Activated CD4-positive, alpha-beta memory T cell treated with anti-CD3 and anti-CD28 coated beads for 36 hours (primary cell): Measurements from ENCODE around the gene PTPN3. TPM values are rescaled to one million over a fixed set of nuclear protein-coding genes. Genes with fewer than 3 reads are reported as not detected.

Experiments
- CTCF ChIA-PET: fragments of 350-600 bp; sonication (Branson Sonifier 250); formaldehyde crosslinking; loops from one replicate; lab custom pipeline; 2021; ENCODE audit warnings: antibody characterized with exemption, inconsistent platforms; lab: Charles Lee
- POLR2A ChIA-PET: fragments of 350-600 bp; sonication (Branson Sonifier 250); formaldehyde crosslinking; loops from one replicate; lab custom pipeline; 2021; ENCODE audit warnings: antibody characterized with exemption; lab: Charles Lee
- DNase-seq: peaks from one replicate; pipeline ENCODE4 v3.0.0-alpha.2; 2020
- H3K27ac Mint-ChIP-seq: one replicate; pipeline ENCODE4 v1.8.0; 2021; ENCODE audit warnings: mixed read lengths
- H3K27me3 Mint-ChIP-seq: one replicate; pipeline ENCODE4 v1.8.0; 2021; ENCODE audit warnings: mixed read lengths
- H3K36me3 Mint-ChIP-seq: one replicate; pipeline ENCODE4 v1.8.0; 2021; ENCODE audit warnings: mixed read lengths
- H3K4me1 Mint-ChIP-seq: one replicate; pipeline ENCODE4 v1.8.0; 2021; ENCODE audit warnings: low read depth, mixed read lengths
- H3K4me3 Mint-ChIP-seq: one replicate; pipeline ENCODE4 v1.8.0; 2021; ENCODE audit warnings: mild to moderate bottlenecking, mixed read lengths
- H3K9me3 Mint-ChIP-seq: one replicate; pipeline ENCODE4 v1.8.0; 2021; ENCODE audit warnings: mixed read lengths
- intact Hi-C: fragments of 100-400 bp; cut with micrococcal nuclease; formaldehyde crosslinking; loops from one replicate; pipeline ENCODE4 v1.15.1; 2023
- total RNA-seq, 2 experiments: library from RNA; stranded (reverse); gene quantifications; one replicate each; pipeline ENCODE4 v1.2.3, GENCODE V29; 2021

The PTPN3 gene
- total RNA-seq, 2 experiments from 2014 or later: 0.52 to 0.56 TPM

- H3K4me3 Mint-ChIP-seq: no peak overlapping the region
- H3K9me3 Mint-ChIP-seq: no peaks in the 10 kb centered on the region
- intact Hi-C loops: loop anchor here (5.0 to 10.0 kb wide), 4 partner anchors 232 to 527 kb away; partner anchors contain the start of genes ABITRAM, CTNNAL1 and ELP1
- H3K36me3 Mint-ChIP-seq: no peaks in the 10 kb centered on the region
- ChIA-PET POLR2A (no interaction called here), CTCF (interaction anchor here (1.4 kb wide), 1 partner anchor 56 kb away, joined by 4 read pairs; no protein-coding TSS in a partner anchor)
- H3K4me1 Mint-ChIP-seq: peaks cover 36% of the 10 kb centered on the region
- no peak for DNase-seq
- peaks cover 19% of the 10 kb centered on the region for H3K27me3 Mint-ChIP-seq
- no peak overlapping the region for H3K27ac Mint-ChIP-seq
Observed at GRCh38 chr9:109414125-109414785, 83.9 kb downstream of the PTPN3 start.

DNA sequence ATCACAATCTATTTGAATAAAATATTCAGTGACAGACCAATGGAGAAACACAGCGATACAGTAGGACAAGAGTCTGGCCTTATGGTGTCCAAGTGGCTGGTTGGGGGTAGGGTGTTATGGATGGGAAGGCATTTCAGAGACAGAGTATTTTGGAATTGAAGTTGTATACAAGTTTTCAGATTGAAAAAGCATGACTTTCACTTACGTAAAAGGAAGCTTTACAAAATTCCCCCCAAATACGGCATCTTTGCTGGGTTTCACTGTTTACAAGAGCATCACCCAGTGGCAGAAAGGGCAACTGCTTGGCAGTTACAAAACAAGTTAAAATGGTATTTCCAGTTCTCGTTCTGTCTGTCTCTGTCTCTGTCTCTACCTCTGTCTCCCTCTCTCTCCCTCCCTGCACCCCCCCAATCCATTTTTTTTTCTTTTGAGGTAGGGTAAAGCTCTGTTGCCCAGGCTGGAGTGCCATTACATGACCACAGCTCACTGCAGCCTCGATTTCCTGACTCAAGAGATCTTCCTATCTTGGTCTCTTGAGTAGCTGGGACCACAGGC is 86.2 kb downstream of the PTPN3 start:
- Mint-ChIP-seq H3K4me1 (peaks cover 36% of the 10 kb centered on the region), H3K9me3 (no peaks in the 10 kb centered on the region), H3K27me3 (peaks cover 21% of the 10 kb centered on the region), H3K27ac (peak overlapping the region; percentile 77), H3K4me3 (no peak overlapping the region), H3K36me3 (no peaks in the 10 kb centered on the region)
- intact Hi-C loops: loop anchor here (1.0 to 10.0 kb wide), 12 partner anchors 13 to 736 kb away; partner anchors contain the start of genes ABITRAM, CTNNAL1, ELP1 and EPB41L4B
- POLR2A ChIA-PET: interaction anchor here (1.0 to 1.2 kb wide), 2 partner anchors 293 to 310 kb away, joined by 3 read pairs; no protein-coding TSS in a partner anchor
- DNase-seq: peak; percentile 63
- CTCF ChIA-PET: interaction anchor here (0.7 to 3.2 kb wide), 4 partner anchors 11 to 821 kb away, joined by 3 to 19 read pairs (median 3); no protein-coding TSS in a partner anchor

- intact Hi-C loops: loop anchor here (1.0 to 10.0 kb wide), 11 partner anchors 12 to 737 kb away; partner anchors contain the start of genes ABITRAM, CTNNAL1 and ELP1
- no peaks in the 10 kb centered on the region for H3K36me3 Mint-ChIP-seq
- POLR2A ChIA-PET: interaction anchor here (1.0 to 1.2 kb wide), 2 partner anchors 292 to 309 kb away, joined by 3 read pairs; no protein-coding TSS in a partner anchor
- peaks cover 22% of the 10 kb centered on the region for H3K27me3 Mint-ChIP-seq
- peak overlapping the region; percentile 38 for H3K4me3 Mint-ChIP-seq
- DNase-seq: peak; percentile 55
- H3K4me1 Mint-ChIP-seq: peaks cover 33% of the 10 kb centered on the region
- no peaks in the 10 kb centered on the region for H3K9me3 Mint-ChIP-seq
- CTCF ChIA-PET: interaction anchor here (0.7 to 3.2 kb wide), 5 partner anchors 11 to 821 kb away, joined by 3 to 19 read pairs (median 3); no protein-coding TSS in a partner anchor
- peak overlapping the region; percentile 77 for H3K27ac Mint-ChIP-seq
Observed at GRCh38 chr9:109411069-109411761, 86.9 kb downstream of the PTPN3 start.

- Mint-ChIP-seq H3K4me3 (no peak overlapping the region), H3K27ac (no peak overlapping the region), H3K27me3 (peaks cover 13% of the 10 kb centered on the region), H3K4me1 (peaks cover 24% of the 10 kb centered on the region), H3K36me3 (no peaks in the 10 kb centered on the region), H3K9me3 (no peaks in the 10 kb centered on the region)
- POLR2A ChIA-PET: no interaction called here
- intact Hi-C loops: loop anchor here (2.0 to 10.0 kb wide), 6 partner anchors 59 to 523 kb away; partner anchors contain the start of genes ABITRAM, CTNNAL1 and ELP1
- peak; percentile 51 for DNase-seq
- CTCF ChIA-PET: interaction anchor here (0.6 to 3.2 kb wide), 4 partner anchors 9 to 1984 kb away, joined by 3 to 19 read pairs (median 3); no protein-coding TSS in a partner anchor
Observed at GRCh38 chr9:109409773-109410397, 88.2 kb downstream of the PTPN3 start.

DNA sequence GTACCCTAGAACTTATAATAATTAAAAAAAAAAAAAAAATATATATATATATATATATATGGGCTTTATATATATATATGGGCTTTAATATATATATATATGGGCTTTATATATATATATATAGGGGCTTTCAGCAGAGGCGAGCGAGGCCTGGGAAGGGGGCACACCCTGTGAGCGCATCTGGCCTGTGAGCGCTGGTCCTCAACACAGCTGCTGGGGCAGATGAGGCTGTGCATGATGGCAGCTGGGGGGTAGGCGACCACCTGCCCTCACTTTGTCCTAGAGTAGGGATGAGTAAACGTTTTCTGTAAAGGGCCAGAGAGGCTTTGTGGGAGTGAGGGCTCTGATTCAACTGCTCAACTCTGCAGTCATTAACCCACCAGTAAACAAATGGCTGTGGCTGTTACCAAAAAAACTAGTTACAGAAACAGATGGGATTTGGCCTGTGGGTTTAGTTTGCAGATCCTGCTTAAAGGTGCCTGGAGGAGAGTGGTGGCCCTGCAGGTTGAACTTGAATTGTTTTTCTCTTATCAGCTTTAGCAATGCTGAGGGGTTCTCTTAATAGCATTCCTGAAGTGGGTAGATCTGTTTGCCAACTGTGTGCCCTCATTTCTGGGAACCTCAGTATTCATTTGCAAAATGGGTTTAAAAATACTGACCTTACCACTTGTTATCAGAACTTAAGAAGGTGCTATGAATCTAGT is 89.2 kb downstream of the PTPN3 start:
- intact Hi-C loops: no loop called here

GRCh38 chr9:109403766-109404320 is 94.3 kb downstream of the PTPN3 start:
- ChIA-PET CTCF (interaction anchor here (1.2 kb wide), 1 partner anchor 66 kb away, joined by 3 read pairs; no protein-coding TSS in a partner anchor), POLR2A (no interaction called here)
- peaks cover 11% of the 10 kb centered on the region for H3K4me1 Mint-ChIP-seq

More for the DNA sequence above, 89.2 kb downstream of the PTPN3 start:
- ChIA-PET POLR2A (no interaction called here), CTCF (interaction anchor here (1.4 kb wide), 1 partner anchor 1983 kb away, joined by 3 read pairs; no protein-coding TSS in a partner anchor)
- Mint-ChIP-seq H3K4me3 (no peak overlapping the region), H3K4me1 (peaks cover 18% of the 10 kb centered on the region), H3K27me3 (peaks cover 8% of the 10 kb centered on the region), H3K27ac (no peak overlapping the region), H3K9me3 (no peaks in the 10 kb centered on the region), H3K36me3 (no peaks in the 10 kb centered on the region)
- no peak for DNase-seq

GRCh38 chr9:109403116-109403515 is 95.0 kb downstream of the PTPN3 start:
- no peak for DNase-seq
- Mint-ChIP-seq H3K4me3 (no peak overlapping the region), H3K27me3 (peaks cover 10% of the 10 kb centered on the region), H3K36me3 (no peaks in the 10 kb centered on the region), H3K4me1 (peaks cover 11% of the 10 kb centered on the region), H3K27ac (no peak overlapping the region), H3K9me3 (no peaks in the 10 kb centered on the region)
- intact Hi-C loops: no loop called here
- CTCF ChIA-PET: no interaction called here
- POLR2A ChIA-PET: no interaction called here

More at GRCh38 chr9:109403766-109404320, 94.3 kb downstream of the PTPN3 start:
- H3K27ac Mint-ChIP-seq: no peak overlapping the region
- DNase-seq: no peak
- intact Hi-C loops: no loop called here
- H3K4me3 Mint-ChIP-seq: no peak overlapping the region
- H3K27me3 Mint-ChIP-seq: peaks cover 9% of the 10 kb centered on the region
- no peaks in the 10 kb centered on the region for H3K36me3 Mint-ChIP-seq
- no peaks in the 10 kb centered on the region for H3K9me3 Mint-ChIP-seq

GRCh38 chr9:109401990-109402318 is 96.2 kb downstream of the PTPN3 start:
- H3K27ac Mint-ChIP-seq: no peak overlapping the region
- peaks cover 11% of the 10 kb centered on the region for H3K4me1 Mint-ChIP-seq
- H3K9me3 Mint-ChIP-seq: no peaks in the 10 kb centered on the region
- DNase-seq: no peak
- ChIA-PET POLR2A (no interaction called here), CTCF (interaction anchor here (0.9 to 3.3 kb wide), 2 partner anchors 9 to 19 kb away, joined by 3 to 19 read pairs; no protein-coding TSS in a partner anchor)
- no peak overlapping the region for H3K4me3 Mint-ChIP-seq
- no peaks in the 10 kb centered on the region for H3K36me3 Mint-ChIP-seq
- intact Hi-C loops: no loop called here
- peaks cover 9% of the 10 kb centered on the region for H3K27me3 Mint-ChIP-seq

GRCh38 chr9:109401169-109401989 is 96.7 kb downstream of the PTPN3 start:
- peak; percentile 65 for DNase-seq
- Mint-ChIP-seq H3K4me3 (no peak overlapping the region), H3K4me1 (peaks cover 11% of the 10 kb centered on the region), H3K27me3 (peaks cover 12% of the 10 kb centered on the region), H3K27ac (no peak overlapping the region), H3K9me3 (no peaks in the 10 kb centered on the region), H3K36me3 (no peaks in the 10 kb centered on the region)
- intact Hi-C loops: no loop called here
- ChIA-PET CTCF (interaction anchor here (0.9 to 3.3 kb wide), 2 partner anchors 10 to 20 kb away, joined by 3 to 19 read pairs; no protein-coding TSS in a partner anchor), POLR2A (no interaction called here)

DNA sequence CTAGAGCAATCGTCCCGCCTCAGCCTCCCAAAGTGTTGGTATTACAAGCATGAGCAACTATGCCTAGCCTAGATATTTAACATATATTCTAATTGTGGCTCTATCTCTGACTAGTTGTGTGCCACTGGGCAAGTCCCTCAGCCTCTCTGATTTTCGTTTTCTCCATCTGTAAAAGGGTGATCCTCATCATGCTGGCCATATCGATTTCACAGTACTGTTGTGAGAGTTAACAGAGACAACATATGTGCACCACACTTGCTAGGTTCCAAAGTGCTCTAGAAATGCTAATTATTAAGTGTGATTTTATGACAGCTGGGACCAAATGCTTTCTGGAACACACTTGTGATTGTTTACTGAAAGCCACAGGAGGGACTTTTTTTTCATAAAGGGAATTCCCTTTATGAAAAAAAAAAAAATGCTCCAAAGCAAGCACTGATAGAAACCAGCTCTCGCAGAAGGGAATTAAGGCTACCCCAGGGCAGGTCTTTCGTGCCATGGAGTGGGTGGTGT is 98.8 kb downstream of the PTPN3 start:
- ChIA-PET CTCF (interaction anchor here (1.6 to 3.3 kb wide), 3 partner anchors 11 to 70 kb away, joined by 3 to 19 read pairs (median 5); no protein-coding TSS in a partner anchor), POLR2A (no interaction called here)
- no peak overlapping the region for H3K4me3 Mint-ChIP-seq
- peaks cover 11% of the 10 kb centered on the region for H3K4me1 Mint-ChIP-seq
- peaks cover 12% of the 10 kb centered on the region for H3K27me3 Mint-ChIP-seq
- intact Hi-C loops: loop anchor here (1.0 kb wide), 1 partner anchor 12 kb away; no protein-coding TSS in a partner anchor
- H3K27ac Mint-ChIP-seq: no peak overlapping the region
- peak; percentile 28 for DNase-seq
- no peaks in the 10 kb centered on the region for H3K9me3 Mint-ChIP-seq
- no peaks in the 10 kb centered on the region for H3K36me3 Mint-ChIP-seq
